ENCODE results near the gene COQ8A.
A peak's percentile ranks its signal among the peaks of the same experiment; 100 is the strongest.
"Not testable (repeated sequence)": the region's sequence is repeated elsewhere in the genome, so short reads cannot be mapped to it uniquely, and the experiment has no call there.

COQ8A gene

DNA sequence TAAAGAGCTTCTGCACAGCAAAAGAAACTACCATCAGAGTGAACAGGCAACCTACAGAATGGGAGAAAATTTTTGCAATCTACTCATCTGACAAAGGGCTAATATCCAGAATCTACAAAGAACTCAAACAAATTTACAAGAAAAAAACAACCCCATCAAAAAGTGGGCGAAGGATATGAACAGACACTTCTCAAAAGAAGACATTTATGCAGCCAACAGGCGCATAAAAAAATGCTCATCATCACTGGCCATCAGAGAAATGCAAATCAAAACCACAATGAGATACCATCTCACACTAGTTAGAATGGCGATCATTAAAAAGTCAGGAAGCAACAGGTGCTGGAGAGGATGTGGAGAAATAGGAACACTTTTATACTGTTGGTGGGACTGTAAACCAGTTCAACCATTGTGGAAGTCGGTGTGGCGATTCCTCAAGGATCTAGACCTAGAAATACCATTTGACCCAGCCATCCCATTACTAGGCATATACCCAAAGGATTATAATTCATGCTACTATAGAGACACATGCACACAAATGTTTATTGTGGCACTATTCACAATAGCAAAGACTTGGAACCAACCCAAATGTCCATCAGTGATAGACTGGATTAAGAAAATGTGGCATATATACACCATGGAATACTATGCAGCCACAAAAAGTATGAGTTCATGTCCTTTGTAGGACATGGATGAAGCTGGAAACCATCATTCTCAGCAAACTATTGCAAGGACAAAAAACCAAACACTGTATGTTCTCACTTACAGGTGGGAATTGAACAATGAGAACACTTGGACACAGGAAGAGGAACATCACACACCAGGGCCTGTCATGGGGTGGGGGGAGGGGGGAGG, 10.6 kb upstream of the COQ8A start:
- DNase-seq, result not testable (repeated sequence)

DNA sequence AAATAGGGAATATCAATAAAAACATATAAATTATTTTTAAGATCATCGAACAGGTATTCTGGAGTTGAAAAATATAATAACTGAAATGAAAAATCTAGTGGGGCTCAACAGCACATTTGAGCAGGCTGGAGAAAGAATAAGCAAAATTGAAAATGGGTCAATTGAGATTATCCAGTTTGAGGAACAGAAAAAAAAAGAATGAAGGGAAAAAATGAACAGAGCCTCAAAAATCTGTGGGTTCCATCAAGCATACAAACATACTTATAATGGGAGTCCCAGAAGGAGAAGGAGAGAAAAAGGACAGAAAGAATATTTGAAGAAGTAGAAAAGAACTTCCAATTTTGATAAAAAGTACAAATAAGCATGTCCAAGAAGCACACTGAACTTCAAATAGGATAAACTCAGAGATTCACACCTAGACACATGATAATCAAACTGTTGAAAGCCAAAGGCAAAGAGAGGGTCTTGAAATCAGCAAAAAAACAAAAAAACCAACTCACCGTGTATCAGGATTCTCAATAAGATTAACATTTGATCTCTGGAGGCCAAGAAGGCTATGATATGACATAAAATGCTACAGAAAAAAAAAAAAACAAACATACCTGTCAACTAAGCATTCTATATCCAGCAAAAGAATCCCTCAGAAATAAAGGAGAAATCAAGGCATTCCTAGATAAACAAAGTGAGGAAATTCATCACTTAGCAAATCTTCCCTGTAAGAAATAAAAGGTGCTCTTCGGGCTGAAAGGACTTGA, 5.4 kb upstream of the COQ8A start:
- no peak for DNase-seq

DNA sequence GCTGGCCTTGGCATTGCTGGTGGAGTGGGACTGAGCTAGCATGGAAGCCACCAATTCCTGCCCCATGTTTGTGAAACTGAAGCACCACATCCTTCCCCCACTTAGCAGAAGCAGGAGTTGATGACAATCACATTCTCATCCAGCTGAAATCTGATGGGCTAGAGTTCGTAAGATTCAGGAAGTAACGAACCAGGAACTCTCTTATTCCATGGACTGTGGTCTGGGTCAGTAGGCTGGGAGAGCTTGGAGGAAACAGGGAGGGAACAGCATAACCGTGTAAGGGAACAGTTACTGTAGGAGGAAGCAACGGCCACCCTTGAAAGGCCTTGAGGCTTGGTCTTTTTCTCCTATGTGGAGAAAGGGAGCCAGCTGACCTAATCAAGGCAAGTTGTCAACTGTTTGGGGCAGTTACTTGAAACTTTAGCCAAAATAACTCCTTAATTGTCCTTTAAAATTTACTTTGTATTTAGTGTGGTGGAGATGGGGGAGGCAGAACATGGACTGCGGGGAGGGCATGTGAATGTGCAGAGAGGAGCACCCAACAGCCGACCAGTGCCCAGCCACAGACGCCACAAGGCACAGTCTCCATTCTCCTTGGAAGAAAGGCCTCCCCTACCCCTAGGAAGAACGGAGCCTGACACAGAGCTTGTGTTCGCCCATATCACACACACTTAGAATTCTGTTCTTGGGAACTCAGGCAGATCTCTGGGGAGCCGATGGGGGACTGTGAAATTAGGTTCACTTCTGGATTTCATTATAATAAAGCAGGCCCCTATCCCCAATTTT, 2.0 kb upstream of the COQ8A start:
- DNase-seq, result no peak

DNA sequence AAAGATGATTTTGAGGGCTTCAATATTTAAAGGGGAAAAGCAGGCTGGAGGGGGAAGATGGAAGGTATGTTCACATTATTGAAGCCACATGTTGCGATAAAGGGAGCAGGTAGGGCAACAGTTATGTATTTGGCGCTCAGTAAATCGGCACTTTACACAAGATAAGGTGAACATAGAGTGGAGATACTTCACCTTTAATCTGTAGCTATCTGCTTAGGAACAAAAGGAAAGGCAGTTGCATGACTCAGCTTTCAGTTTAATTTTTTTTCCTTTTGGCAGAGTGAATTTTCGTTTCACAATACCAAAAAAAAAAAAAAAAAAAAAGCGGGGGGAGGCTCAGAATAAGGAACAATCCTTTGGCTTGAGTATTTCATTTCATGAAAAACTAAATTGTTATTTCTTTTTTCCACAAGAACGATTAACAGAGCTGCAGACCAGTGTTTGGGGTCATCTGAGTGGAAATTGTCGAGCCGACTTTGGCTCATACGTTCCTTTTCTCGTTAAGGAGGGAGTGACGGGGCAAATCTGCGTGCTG, 1.1 kb upstream of the COQ8A start:
- DNase-seq, result peak; percentile 52

DNA sequence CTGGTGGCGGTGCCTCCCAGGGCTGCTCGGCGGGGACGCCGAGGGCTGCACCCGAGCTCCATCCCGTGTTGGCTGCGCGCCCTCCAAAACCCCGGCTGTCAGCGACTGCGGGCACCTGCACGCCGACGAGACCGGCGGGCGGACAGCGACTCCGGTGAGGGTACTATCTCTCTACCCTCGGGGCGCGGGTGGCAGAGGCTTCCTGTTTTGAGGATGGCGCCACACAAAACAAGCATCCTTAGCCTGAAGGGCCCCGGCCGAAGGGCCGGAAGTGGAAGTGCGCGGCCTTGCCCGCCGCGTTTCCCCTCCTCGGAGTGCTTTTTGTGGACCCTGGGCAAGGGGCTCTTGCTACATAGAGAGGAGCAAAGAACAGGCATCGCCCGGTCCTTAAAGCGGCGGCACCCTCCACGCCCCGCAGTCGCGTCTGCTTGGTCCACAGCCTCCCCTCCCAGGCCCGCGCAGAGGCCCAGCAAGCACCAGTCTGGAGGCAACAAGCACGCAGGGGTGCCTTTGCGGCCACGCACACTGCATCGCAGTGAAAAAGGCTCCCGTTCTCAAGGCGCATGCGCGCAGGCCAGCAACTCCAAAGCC, 561 bp upstream of the COQ8A start:
- peak; percentile 57 for DNase-seq

DNA sequence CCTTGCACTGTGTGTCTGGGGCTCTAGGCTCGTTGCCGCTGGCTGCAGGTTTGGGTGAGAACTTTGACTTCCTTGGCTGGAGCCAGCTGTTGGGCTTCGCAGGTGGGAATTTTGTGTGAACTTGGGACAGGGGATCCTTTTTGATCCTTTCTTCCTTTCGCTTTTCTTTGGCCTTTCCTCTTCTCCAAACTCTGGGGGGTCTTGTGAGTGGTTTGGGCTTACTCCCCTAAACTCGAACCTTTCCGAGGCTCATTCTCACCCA, 643 bp downstream of the COQ8A start:
- no peak for DNase-seq

DNA sequence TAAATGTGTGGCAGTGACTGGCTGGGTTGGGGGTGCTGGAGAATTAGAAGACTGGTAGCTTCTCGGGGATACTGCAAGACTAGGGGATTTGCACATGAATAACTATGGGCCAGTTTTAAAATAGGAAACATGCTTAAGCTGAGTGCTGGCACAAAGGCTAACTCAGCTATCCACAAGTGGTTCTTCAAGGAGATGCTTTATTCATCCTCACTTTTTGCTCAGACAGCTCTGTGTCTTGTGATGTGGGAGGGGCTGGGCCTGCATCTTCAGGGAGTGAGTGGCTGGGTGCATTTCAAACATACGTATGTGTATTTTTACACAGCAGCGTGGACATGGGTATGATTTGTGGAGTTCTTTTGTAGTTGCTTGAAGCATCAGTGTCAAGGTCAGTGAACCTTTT, 2.3 kb downstream of the COQ8A start:
- DNase-seq, result no peak

DNA sequence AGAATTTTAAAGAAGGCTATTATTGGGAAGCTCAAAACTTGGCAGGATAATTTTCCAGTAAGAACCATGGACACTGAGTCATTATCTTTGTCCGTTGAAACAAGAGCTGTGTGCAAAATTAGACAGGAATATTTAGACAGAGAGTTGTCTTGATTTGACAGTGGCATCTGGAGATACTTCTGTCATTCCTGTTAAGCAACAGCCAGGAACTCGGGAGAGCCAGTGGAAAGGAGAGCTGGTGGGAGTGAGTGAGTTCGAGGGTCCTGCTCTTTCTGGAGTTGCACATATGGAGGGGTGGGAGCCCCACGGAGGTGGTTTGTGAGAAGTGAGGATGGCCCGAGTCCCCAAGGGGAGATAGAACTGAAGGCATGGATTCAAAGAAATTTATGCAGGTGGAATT, 3.1 kb downstream of the COQ8A start:
- no peak for DNase-seq

DNA sequence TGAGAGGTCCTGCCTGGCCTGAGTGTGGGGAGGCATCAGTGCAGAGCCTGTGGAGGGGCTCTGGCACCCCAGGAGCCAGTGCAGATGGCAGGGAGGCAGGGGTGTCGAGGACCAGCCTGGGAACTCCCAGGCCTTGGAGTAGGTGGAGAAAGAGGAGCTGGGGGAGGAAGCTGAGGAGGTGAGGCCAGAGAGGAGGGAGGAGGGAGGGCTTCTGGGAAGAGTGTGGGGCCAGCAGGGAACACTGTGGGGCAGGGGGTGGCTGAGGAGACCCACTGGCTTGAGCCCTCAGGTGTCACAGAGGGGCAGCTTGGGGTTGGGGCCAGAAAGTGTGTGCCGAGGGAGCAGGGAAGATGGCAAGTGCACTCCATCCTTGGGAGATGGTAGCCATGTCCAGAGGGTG, 3.8 kb downstream of the COQ8A start:
- no peak for DNase-seq

DNA sequence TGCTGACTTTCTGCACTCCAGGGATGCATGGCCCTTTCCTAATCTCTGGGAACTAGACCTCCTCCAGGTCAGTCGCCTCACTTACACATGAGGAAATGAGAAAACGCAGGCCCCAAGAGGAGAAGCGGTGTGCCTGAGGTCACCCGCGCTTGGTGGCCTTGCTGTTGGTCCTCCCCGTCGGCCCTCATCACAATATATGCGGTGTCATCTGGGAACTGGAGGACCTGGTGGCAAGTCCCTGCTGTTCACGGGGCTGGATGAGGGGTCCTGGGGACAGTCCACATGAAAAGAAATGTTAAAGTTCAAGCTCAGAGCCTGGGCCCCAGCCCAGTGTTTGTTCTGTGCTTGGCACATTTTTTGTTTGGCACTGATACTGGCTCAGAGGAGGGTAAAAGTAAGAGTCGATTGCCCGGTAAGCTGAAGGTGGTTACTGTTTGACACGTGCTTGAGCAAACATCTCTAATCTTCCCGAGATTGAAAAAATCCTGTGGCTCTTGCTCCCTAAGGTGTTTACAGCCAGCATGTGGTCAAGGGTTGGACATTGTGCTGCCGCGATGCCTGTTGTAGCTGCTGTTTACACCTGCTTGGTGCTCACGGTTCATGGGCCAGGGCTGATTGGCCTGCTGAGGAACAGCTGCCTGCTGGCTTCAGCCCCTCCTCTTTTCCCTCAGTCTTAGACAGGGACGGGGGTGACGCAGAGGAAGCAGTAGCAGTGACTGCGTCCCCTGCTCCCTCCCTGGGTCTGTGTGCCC, 5.2 kb downstream of the COQ8A start:
- DNase-seq, result peak; percentile 44

DNA sequence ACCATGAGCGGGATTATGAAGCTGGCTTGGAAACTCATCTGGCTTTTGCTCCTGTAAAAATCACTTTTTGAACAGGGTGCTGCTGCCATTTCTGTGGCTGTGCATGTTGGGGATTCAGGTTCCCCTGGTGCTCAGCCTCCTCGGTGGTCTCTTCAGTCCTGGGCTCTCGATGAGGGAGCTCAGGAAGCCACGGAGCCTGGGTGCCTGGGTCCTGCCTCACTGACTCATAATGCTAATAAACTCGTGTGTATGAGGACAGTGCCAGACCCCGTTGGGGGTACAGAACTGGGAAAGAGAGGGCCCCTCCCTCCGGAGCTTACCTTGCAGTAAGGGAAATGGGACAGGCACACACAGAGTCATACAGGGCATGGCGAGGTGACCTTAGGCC, 5.8 kb downstream of the COQ8A start:
- DNase-seq, result no peak

DNA sequence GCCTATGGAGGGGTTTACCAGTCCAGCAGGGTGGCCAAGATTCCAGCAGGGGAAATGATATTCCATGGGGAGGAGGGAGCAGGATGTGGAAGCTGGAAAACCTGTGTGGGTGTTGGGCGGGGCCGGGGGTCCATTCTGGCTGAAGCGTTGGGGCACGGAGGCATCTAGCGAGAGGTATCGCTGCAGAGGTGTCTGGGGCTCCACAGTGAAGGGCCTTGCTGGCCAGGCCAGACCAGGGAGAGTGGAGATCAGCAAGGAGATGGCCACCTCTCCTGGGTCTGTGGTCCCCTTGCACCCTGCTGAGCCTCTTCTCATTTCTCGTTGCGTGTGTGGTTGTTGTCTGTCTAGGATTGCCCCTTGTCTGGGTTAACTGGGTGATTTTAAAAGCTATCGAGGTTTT, 6.2 kb downstream of the COQ8A start:
- DNase-seq, result no peak

DNA sequence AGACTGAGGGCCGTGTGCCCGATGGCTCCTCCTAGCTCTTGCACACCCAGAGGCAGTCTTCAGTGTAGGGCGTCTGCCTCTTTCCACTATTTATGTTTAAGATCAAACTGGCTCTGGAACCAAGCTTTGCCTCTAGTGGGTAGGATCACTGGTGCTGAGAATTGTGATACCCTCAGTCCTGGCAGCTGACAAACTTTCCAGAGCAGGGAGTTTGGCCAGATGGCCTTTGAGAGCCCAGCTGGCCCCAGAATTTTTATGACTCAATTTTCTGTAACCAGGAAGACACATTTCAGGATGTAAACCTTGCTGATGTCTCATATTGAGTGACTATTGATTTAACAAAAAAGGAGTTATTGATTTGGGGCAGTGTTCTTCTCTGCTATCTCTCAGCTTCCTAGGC, 6.7 kb downstream of the COQ8A start:
- DNase-seq, result no peak

DNA sequence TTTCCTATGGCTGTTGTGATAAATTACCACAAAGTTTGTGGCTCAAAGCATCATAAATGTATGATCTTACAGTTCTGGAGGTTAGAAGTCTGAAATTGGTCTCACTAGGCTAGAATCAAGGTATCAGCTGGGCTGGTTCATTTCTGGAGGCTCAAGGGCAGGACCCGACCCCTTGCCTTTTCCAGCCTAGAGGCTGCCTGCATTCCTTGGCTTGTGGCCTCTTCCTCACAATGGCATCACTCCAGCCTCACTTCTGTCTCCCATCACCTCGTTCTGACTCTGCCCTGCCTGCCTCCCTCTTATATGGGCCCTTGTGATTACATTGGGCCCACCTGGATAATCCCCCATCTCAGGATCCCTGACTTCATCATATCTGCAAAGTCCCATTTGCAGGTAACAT, 8.0 kb downstream of the COQ8A start:
- DNase-seq, result no peak

DNA sequence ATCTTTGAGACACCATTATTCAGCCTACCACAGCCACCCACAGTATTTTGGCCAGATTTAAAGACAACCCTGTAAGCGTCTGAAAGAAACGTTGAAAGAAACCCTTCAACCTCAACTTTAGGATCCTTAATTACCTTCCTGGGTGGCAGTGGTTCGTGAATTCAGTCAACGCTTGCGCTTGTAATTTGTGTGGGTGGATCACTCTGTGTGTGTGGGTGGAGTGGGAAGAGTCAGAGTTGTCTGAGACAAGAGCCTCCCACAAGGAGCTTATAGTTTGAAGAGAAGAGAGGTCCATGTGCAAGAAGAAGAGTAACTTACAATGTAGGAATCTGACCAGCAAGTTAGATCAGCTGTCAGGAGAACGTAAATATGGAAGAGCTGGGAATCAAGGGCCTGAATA, 8.4 kb downstream of the COQ8A start:
- DNase-seq, result no peak

DNA sequence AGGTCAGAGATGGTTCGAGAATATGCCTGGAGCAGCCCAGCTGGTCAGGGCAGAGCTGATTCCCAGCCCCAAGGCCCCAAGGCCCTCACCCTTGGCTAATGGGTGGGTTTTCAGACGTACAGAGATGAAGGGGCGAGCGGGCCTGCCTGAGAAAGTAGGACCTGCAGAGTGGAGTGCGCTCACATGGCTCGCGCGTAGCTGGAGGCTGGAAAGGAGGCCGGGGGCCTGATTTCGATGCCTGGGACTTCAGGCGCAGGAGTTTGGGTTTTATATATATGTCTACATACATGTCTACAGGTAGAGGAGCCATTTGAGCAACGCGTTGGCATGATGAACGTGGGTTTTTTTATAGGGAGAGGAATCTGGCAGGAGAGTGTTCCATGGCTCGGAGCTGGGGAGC, 8.9 kb downstream of the COQ8A start:
- DNase-seq, result no peak

DNA sequence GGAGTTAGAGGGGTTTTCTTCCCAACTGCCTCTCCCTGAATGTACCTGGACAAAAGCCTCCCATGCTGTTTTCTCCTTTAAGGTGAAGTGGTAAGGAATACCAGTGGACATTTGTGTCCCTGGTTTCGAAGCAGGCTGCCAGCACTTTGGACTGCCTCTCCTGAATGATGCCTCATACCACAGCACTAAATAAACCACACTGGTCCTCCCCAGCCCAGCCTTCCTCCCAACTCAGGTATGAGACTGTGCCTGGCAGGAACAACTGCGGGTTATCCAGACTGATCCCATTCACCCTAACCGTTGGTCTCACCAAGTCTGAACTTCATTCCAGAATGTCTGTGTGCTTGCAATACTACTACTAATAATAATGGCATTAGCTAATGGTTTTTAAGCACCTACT, 9.3 kb downstream of the COQ8A start:
- no peak for DNase-seq

DNA sequence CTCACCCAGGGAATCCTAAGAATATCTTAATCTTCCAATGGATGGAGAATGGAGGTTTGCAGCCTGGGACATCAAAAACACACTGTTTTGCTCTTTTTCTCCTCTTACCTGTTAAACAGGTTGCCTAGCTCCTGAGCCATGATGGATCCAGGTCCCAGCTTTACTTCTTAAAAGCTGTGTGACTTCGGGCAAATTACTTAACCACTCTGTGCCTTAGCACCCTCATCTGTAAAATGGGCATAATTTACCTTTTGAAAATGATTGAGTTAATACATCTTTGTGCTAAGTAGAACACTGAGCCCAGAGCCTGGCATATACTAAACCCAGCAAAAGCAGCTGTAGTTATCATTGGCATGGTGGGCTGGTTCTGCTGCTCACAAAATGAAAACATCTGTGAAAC, 10.2 kb downstream of the COQ8A start:
- no peak for DNase-seq

DNA sequence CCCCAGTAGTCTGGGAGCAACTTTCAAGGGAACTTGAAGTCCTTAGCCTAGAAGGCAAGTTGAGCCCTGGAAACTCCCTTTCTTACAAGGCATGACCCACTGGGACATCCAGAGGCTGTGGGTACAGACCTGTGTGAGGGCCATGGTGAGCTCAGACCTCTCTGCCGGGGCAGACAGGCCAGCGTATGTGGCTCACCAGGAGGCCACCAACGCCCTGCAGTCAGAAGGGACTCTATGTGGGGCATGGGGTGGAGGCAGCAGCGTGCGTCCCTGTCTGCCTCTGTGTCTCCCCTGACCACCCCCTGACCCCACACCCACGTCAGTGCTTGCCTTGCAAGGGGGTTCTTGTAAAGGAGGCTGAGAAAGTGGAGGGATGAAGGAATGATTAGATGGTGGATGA, 10.8 kb downstream of the COQ8A start:
- DNase-seq, result no peak

DNA sequence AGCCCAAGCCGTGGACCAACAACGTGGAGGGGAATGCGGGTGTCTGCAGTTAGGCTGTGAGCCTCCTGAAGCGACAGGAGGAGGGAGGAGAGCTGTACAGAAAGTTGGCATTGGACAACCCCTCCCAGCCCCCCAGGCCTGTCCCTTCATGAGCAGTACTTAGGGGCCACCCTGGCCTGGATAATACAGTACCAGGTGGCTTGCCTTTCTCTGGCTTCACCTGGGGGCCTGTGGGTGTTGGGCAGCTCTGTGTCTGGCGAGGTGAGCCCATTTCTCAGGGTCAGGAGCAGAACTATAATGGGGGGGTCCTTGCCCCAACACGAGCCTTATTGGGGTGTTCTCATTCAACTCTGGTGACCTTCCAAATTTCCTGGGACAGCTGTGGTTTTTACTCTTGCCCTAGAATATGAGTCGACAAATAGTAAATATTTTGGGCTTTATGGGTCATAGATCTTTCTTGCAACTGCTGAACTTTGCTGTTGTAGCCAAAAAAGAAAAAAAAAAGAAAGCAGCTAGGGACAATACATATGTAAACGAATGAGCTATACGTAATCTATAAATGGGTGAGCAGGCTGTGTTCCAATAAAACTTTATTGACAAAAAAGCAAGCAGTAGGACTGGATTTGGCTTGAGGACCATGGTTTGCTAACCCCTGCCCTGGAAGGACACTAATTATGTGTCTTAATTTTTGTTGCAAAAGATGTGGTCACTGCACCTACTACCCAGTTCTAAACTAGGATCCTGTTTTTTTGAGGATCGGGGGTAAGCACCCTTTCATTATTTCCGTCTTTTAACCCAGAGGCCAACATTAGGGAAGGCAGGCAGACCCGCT, 11.4 kb downstream of the COQ8A start:
- DNase-seq, result no peak

DNA sequence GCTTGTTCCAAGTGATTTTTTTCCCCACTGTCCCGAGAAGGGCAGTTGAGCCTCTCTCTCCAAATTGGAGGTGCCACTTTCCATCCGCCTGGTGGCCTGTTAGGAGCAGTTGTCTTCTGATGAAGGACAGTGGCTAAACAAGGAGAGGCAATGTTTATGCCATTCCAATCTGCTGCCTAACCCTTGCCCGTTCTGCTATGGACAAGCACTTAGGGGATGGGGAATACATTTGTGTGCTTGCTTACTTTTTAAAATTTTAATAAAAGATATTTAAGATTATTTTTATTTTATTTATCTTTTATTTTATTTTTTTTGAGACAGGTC, 12.0 kb downstream of the COQ8A start:
- no peak for DNase-seq

All from NCI-H2029 treated with DMSO at 0.1 percent for 48 hours (cell line).